Colonic mucosa (tissue), 4 donors: ENCODE data around the gene CCDC78. TPM values are rescaled to one million over a fixed set of nuclear protein-coding genes. Genes with fewer than 3 reads are reported as not detected.

Experiments
- DNase-seq: peaks from one replicate; pipeline ENCODE4 v3.0.0-alpha.2; 2020
- H3K27ac ChIP-seq: fragments of 200-600 bp; one replicate; pipeline ENCODE4 v1.8.0; 2021
- H3K27me3 ChIP-seq: fragments of 200-600 bp; one replicate; pipeline ENCODE4 v1.8.0; 2021
- H3K36me3 ChIP-seq: fragments of 200-600 bp; one replicate; pipeline ENCODE4 v1.8.0; 2021
- H3K4me1 ChIP-seq: fragments of 200-600 bp; one replicate; pipeline ENCODE4 v1.8.0; 2021; ENCODE audit warnings: mild to moderate bottlenecking
- H3K4me3 ChIP-seq: fragments of 200-600 bp; one replicate; pipeline ENCODE4 v1.8.0; 2021
- H3K9ac ChIP-seq, 2 donors: one replicate each; pipeline ENCODE4 v1.7.0; 2013; ENCODE audit warnings: control low read depth in 2 of 2, low read depth in 2 of 2, low read length in 2 of 2
- H3K9me3 ChIP-seq: fragments of 200-600 bp; one replicate; pipeline ENCODE4 v1.8.0; 2021
- intact Hi-C: fragments of 100-400 bp; cut with DNase I; formaldehyde crosslinking; loops from one replicate; pipeline ENCODE4 v1.14.1; 2022
- total RNA-seq, 2 donors: library from RNA; stranded (reverse); fragmentation: NEBNext Ultra II Directional in 1 of 2; extraction: Animal tissue kit (Norgen Biotek cat#: 25700) in 1 of 2; gene quantifications; one replicate each; pipeline ENCODE4 v1.2.1, GENCODE V29; 2021
- TF ChIP-seq, protein P1 (sequence below): fragments of 200-600 bp; IDR thresholded peaks from one replicate; pipeline ENCODE4 v1.8.0; 2022; ENCODE audit warnings: antibody characterized with exemption, mild to moderate bottlenecking
- donor health status: healthy.
- donor health status: DM: no; HTN: no; CAD: no.
- donor health status: DM: no; HTN: no; CAD: no.

CCDC78 gene
- total RNA-seq, 2 donors from 2014 or later: 0.37 to 3.7 TPM

DNA sequence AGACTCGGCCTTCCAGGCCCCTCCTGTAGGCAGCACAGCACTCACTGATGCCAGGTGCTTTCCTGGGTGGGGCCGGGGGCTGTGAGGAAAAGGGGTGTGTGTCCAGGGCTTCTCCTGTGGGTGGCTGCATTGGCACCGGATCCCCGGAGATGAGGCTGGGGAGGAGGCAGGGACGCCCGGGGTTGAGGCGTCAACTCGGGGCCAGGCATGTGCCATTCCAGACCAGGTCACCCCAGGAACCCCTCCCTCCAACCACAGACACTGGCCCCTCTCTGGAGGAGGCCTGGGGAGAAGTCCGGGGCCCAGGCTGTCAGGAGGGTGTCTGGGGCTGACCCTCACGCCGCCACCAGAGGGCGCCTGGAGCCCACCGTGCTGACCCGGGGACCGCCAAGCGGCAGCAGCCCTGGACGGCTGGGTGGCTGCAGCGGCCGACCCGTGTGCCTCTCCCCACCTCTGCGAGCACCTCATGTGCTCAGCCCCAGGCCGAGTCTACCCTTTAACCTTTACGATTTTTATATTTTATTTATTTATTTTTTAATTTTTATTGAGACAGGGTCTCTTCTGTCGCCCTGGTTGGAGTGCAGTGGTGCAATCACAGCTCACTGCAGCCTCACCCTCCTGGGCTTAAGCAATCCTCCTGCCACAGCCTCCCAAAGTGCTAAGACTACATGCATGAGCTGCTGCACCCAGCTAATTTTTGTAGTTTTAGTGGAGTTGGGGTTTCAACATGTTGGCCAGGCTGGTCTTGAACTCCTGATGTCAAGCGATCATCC is 14.5 kb downstream of the CCDC78 start:
- intact Hi-C loops: loop anchor here (2.0 to 5.0 kb wide), 2 partner anchors 75 to 346 kb away; no protein-coding TSS in a partner anchor
- Histone ChIP-seq H3K36me3 (no peaks in the 10 kb centered on the region), H3K4me1 (peaks cover 12% of the 10 kb centered on the region), H3K27ac (no peak overlapping the region), H3K27me3 (peaks cover 29% of the 10 kb centered on the region), H3K4me3 (no peak overlapping the region), H3K9me3 (no peaks in the 10 kb centered on the region), H3K9ac (no peak overlapping the region)
- TF ChIP-seq, protein P1, sequence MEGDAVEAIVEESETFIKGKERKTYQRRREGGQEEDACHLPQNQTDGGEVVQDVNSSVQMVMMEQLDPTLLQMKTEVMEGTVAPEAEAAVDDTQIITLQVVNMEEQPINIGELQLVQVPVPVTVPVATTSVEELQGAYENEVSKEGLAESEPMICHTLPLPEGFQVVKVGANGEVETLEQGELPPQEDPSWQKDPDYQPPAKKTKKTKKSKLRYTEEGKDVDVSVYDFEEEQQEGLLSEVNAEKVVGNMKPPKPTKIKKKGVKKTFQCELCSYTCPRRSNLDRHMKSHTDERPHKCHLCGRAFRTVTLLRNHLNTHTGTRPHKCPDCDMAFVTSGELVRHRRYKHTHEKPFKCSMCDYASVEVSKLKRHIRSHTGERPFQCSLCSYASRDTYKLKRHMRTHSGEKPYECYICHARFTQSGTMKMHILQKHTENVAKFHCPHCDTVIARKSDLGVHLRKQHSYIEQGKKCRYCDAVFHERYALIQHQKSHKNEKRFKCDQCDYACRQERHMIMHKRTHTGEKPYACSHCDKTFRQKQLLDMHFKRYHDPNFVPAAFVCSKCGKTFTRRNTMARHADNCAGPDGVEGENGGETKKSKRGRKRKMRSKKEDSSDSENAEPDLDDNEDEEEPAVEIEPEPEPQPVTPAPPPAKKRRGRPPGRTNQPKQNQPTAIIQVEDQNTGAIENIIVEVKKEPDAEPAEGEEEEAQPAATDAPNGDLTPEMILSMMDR: peak; percentile 99
- DNase-seq: peak; percentile 79

DNA sequence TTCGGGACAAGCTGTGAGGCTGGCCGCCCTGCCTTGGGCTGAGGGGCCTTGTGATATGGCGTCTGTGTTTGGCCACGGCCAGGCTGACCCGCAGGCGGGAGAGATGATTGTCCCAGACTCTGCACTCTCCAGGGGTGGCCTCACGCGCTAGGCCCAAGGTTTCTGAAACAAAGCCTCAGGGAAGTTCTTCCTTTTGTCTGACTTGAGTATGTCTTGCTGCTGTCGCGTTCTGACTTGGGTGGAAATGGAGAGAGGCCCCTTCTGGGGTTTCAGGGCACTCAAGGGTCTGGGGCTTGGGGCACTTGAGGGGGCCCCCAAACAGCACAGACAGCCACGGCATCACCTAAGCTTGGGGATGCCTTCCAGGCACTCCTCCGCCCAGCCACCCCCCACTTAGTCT is 15.2 kb downstream of the CCDC78 start:
- TF ChIP-seq, protein P1: no peak
- Histone ChIP-seq H3K27me3 (peaks cover 35% of the 10 kb centered on the region), H3K4me1 (peaks cover 9% of the 10 kb centered on the region), H3K9ac (no peak overlapping the region), H3K27ac (no peak overlapping the region), H3K4me3 (no peak overlapping the region), H3K9me3 (no peaks in the 10 kb centered on the region), H3K36me3 (no peaks in the 10 kb centered on the region)
- no peak for DNase-seq
- intact Hi-C loops: loop anchor here (5.0 kb wide), 1 partner anchor 346 kb away; no protein-coding TSS in a partner anchor

DNA sequence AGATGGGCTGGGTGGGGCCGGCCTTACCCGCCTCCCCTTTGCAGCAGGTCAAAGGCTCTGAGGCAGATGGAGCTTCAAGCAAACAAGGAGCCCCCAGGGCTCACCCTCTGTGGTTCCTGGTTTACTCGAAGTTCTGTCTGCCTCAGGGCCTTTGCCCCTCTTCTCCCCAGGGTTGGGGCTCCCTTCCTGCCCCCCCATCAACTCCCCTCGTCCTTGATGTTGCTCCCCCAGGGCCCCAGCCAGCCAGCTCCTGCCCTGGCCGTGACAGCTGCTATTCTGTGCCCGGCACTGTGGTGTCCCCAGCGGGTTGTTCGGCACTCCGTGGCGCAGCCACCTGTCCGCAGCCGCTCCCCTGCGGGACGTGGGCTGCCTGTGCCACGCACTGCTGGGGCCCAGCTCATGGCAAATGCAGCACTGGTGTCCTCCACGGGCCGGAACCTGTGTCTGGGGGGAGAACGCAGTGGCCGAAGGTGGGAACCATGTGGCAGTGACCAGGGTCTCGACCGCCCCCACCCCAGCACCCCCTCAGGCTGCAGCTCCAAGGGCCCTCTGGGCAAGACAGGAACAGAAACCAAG is 15.7 kb downstream of the CCDC78 start:
- Histone ChIP-seq H3K9ac (no peak overlapping the region), H3K4me1 (peaks cover 5% of the 10 kb centered on the region), H3K36me3 (no peaks in the 10 kb centered on the region), H3K27me3 (peaks cover 37% of the 10 kb centered on the region), H3K27ac (no peak overlapping the region), H3K4me3 (no peak overlapping the region), H3K9me3 (no peaks in the 10 kb centered on the region)
- intact Hi-C loops: loop anchor here (5.0 kb wide), 1 partner anchor 347 kb away; no protein-coding TSS in a partner anchor
- TF ChIP-seq, protein P1: no peak
- DNase-seq: no peak

DNA sequence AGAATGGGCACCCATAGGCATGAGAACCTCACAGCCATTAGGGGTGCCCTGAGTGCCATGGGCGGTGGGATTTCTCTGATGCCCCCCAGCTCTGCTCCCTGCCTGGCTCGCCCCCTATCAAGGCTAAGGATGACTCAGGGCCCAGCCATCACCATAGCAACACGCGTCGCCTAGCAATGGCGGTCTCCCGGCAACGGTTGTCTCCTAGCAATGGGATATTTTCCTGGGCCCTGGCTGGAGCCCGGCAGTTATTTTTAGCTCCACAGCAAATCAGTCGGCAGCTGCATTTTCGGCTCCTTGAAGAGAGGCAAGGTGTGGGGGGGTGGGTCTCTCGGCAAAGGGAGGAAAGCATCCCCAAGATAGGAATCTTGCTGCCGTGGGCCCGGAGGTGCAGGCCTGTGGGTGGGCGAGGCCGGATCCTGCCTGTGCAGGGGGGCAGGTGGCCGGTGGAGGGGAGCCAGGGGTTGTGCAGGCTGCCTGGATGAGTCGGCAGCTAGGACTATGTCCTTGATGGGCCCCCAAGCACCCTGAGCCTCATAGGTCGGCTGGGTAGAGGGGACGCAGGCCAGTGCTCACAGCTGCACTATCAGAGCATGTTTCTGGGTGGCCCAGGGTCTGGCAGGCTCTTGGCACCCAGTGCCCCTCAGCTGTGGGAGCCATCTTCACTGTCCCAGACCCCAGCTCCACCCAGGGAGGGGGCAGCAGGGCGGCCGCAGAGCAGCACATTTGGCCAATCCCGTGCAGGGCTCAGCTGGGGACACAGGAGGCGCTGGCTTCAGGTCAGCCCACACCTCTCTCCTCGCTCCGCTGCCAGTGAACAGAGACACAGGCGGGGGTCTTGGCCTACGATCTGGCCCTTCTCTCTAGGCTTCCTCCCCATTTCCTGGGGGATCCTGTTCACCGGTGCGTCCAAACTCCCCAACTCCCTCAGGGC is 16.4 kb downstream of the CCDC78 start:
- peaks cover 5% of the 10 kb centered on the region for H3K4me1 ChIP-seq
- peaks cover 43% of the 10 kb centered on the region for H3K27me3 ChIP-seq
- TF ChIP-seq, protein P1: no peak
- H3K9me3 ChIP-seq: no peaks in the 10 kb centered on the region
- no peak overlapping the region for H3K9ac ChIP-seq
- intact Hi-C loops: loop anchor here (5.0 kb wide), 1 partner anchor 347 kb away; no protein-coding TSS in a partner anchor
- DNase-seq: no peak
- no peaks in the 10 kb centered on the region for H3K36me3 ChIP-seq
- H3K4me3 ChIP-seq: no peak overlapping the region
- no peak overlapping the region for H3K27ac ChIP-seq

DNA sequence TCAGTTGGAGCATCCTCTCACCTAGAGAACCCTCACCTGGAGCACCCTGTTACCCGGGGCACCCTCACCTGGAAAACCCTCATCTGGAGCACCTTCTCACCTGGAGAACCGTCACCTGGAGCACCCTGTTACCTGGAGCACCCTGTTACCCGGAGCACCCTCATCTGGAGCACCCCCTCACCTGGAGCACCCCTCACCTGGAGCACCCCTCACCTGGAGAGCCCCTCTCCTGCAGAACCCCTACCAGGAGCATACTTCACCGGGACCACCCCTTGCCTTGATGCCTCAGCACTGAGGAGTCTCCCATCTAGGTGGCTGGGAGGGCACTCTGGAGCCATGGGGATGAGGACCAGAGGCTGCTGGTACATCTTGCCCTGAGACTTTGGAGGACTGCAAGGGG is 17.3 kb downstream of the CCDC78 start:
- Histone ChIP-seq H3K27me3 (peaks cover 52% of the 10 kb centered on the region), H3K4me1 (no peaks in the 10 kb centered on the region), H3K9me3 (no peaks in the 10 kb centered on the region), H3K27ac (no peak overlapping the region), H3K4me3 (no peak overlapping the region), H3K36me3 (no peaks in the 10 kb centered on the region), H3K9ac (no peak overlapping the region)
- intact Hi-C loops: no loop called here
- TF ChIP-seq, protein P1: no peak
- no peak for DNase-seq
